Muscle of leg (tissue), 11 donors: Measurements from ENCODE around the gene DNTTIP2. TPM values are rescaled to one million over a fixed set of nuclear protein-coding genes. Genes with fewer than 3 reads are reported as not detected.
A peak's percentile ranks its signal among the peaks of the same experiment; 100 is the strongest.
"Not testable (repeated sequence)": the region's sequence is repeated elsewhere in the genome, so short reads cannot be mapped to it uniquely, and the experiment has no call there.

Experiments used
- DNase-seq: peaks from one replicate; pipeline ENCODE4 v3.0.0; 2013
- H3K27ac ChIP-seq: one replicate; pipeline ENCODE4 v1.5.1; 2013; ENCODE audit warnings: mild to moderate bottlenecking, low read length, control low read depth
- H3K27me3 ChIP-seq: one replicate; pipeline ENCODE4 v1.6.1; 2013; ENCODE audit warnings: low read length; ENCODE audit not compliant: control insufficient read depth, insufficient read depth
- H3K36me3 ChIP-seq: one replicate; pipeline ENCODE4 v1.6.1; 2013; ENCODE audit warnings: low read length; ENCODE audit not compliant: control insufficient read depth, insufficient read depth
- H3K4me1 ChIP-seq: one replicate; pipeline ENCODE4 v1.6.1; 2013; ENCODE audit warnings: low read length; ENCODE audit not compliant: control insufficient read depth, insufficient read depth
- H3K4me3 ChIP-seq: one replicate; pipeline ENCODE4 v1.5.1; 2013; ENCODE audit warnings: low read length, control low read depth
- H3K9me3 ChIP-seq: replicated peaks from 2 replicates; pipeline ENCODE4 v1.6.1; 2013; ENCODE audit warnings: low read depth, low read length; ENCODE audit not compliant: control insufficient read depth
- WGBS: methylation state at CpG from one replicate; pipeline ENCODE4 v1.1.5; 2013; ENCODE audit warnings: missing lambda C conversion rate; ENCODE audit not compliant: insufficient coverage; 5-methylcytosine and 5-hydroxymethylcytosine counted together
- polyA plus RNA-seq, 8 donors: library from polyadenylated mRNA; unstranded; fragments of 120-200 nt; gene quantifications; one replicate each; pipeline versions ENCODE4 v1.2.1 to v1.2.3, GENCODE V29; 2013; ENCODE audit warnings: inconsistent platforms in 1 of 8, low replicate concordance in 1 of 8; ENCODE audit not compliant: insufficient read length in 8 of 8, insufficient read depth in 1 of 8
- total RNA-seq: library from RNA; stranded (reverse); fragments of 120-200 nt; gene quantifications from one replicate; pipeline ENCODE4 v1.2.4, GENCODE V29; 2013

The DNTTIP2 gene
- total and polyA plus RNA-seq, 9 donors = 35.6 to 49.8 (median 43.8) TPM

DNA sequence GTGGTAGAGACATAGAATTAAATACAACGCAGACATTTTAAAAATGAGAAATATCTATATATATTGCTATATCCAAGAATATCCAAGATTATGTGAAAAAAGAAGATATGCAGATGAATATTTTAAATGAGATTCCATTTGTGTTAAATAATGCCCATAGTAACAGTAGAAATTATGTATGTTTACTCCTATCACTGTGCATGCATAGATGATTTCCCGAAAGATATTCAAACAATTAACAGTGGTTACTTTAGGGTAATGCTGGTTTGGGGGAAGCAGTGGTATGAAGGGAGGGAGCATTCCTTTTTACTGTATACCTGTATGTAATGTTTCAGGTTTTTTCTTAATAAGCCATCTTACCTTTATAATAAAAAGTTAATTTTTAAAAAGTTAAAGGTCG, 25.1 kb downstream of the DNTTIP2 start:
- no CpG with 5 or more reads among the region's 3 CpGs for WGBS
- no peaks in the 10 kb centered on the region for H3K4me1 ChIP-seq

DNA sequence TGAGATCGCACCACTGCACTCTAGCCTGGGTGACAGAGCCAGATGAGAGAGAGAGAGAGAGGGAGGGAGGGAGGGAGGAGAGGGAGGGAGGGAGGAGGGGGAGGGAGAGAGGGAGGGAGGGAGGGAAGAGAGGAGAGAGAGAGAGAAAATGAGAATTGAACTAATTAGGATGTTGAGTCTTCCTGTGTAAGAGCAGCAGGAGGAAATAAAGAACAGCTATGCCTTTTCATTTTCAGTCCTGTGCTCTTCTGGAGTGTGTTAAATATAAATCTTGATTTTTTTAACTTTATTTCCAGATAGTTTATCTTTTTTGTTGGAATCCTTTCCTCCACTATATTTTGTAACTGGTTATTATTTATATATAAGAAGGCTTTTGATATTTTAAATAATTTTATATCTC, 27.1 kb downstream of the DNTTIP2 start:
- WGBS = no CpG with 5 or more reads among the region's 1 CpG
- no peak for DNase-seq
- H3K9me3 ChIP-seq = peaks cover 2% of the 10 kb centered on the region
- H3K27me3 ChIP-seq = no peaks in the 10 kb centered on the region
- H3K4me3 ChIP-seq = no peak overlapping the region
- H3K36me3 ChIP-seq = no peaks in the 10 kb centered on the region
- H3K4me1 ChIP-seq = peaks cover 4% of the 10 kb centered on the region
- H3K27ac ChIP-seq = no peak overlapping the region

More for the DNA sequence above, 25.1 kb downstream of the DNTTIP2 start:
- Histone ChIP-seq H3K36me3 (no peaks in the 10 kb centered on the region), H3K9me3 (peaks cover 2% of the 10 kb centered on the region), H3K27ac (no peak overlapping the region), H3K4me3 (no peak overlapping the region), H3K27me3 (no peaks in the 10 kb centered on the region)
- DNase-seq = no peak

DNA sequence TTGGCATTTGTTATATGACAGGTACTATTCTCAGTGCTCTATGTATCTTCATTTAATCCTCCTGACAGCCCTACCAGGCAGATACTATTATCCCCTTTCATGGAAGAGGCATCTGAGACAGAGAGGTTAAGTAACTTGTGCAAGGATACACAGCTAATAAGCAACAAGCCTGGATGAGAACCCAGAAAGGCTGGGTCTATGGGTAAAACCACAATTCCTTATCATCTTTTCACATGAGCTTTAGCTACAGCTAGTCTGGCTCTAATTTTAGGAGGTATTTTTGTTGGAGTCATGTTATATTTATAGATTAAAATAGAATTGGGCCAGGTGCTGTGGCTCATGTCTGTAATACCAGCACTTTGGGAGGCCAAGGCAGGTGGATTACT, 27.7 kb downstream of the DNTTIP2 start:
- H3K27ac ChIP-seq = no peak overlapping the region
- no peaks in the 10 kb centered on the region for H3K27me3 ChIP-seq
- H3K36me3 ChIP-seq = no peaks in the 10 kb centered on the region
- peaks cover 4% of the 10 kb centered on the region for H3K4me1 ChIP-seq
- no peak for DNase-seq
- H3K9me3 ChIP-seq = peaks cover 2% of the 10 kb centered on the region
- H3K4me3 ChIP-seq = no peak overlapping the region

DNA sequence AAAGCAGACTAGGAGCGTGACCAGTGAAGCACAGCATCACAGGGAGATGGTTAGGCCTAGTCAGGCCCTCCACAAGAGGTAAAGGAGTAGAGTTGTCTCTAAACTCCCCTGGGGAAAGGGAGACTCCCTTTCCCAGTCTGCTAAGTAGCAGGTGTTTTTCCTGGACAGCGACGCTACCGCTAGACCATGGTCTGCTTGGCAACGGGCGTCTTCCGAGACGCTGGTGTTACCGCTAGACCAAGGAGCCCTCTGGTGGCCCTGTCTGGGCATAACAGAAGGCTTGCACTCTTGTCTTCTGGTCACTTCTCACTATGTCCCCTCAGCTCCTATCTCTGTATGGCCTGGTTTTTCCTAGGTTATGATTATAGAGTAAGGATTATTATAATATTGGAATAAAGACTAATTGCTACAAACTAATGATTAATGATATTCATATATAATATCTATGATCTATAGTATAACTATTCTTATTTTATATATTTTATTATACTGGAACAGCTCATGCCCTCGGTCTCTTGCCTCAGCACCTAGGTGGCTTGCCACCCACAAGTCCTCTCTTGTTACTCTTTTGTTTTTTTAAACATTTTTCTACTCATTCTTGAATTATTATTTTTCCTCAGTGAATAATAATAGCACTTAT, 28.2 kb downstream of the DNTTIP2 start:
- not testable (repeated sequence) for H3K27ac ChIP-seq, H3K36me3 ChIP-seq, H3K9me3 ChIP-seq, H3K27me3 ChIP-seq, H3K4me3 ChIP-seq, H3K4me1 ChIP-seq
- 36% methylated on average over 3 of the region's 10 CpGs for WGBS
- peak; percentile 69 for DNase-seq

DNA sequence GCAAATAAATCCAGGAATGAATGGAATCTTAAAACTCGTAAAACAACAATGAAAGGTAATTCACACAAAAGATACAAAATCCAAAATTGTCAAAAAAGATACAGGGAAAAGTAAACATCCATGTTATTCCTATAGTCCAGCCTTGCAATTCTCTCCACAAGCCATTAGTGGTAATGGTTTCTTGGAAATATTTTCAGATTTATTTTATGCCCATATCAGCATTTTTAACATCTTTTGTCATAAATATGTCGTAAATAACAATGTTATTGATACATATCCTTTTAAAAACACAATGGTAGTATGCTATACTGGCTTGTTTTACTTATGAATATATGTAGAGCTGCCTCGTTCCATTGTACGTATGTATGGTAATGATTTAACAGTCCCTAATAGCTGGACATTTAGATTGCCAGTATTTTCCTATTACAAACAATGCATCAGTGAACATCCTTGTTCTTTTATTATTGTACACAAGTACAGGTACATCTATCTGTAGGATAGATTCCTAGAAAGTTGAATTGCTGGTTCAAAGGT, 30.6 kb downstream of the DNTTIP2 start:
- H3K27me3 ChIP-seq = no peaks in the 10 kb centered on the region
- no peaks in the 10 kb centered on the region for H3K36me3 ChIP-seq
- DNase-seq = no peak
- peak overlapping the region; percentile 85 for H3K4me3 ChIP-seq
- H3K9me3 ChIP-seq = peaks cover 2% of the 10 kb centered on the region
- WGBS = no CpG with 5 or more reads among the region's 4 CpGs
- H3K4me1 ChIP-seq = peaks cover 13% of the 10 kb centered on the region
- peak overlapping the region; percentile 99 for H3K27ac ChIP-seq

DNA sequence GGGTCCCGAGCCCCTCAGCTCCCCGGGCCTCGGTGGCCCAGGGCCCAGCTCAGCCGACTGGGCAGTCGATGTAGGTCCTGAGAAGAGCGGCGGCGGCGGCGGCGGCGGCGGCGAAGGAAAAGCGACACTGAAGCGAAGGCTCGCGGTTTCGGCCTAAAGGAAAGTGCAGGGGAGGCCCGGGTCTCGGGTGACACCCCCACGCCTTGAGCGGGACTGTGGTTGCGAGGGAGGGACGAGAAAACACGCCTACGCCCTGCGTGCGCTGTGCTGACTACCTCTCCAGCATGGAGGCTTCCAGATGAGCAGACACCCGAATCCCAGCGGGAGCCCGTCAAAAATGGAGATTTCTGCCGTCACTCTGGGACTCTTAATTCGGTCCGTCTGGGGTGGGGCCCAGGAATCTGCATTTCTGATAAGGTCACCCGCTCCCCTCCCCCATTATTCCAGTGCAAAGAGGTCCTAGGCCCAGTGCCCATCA, 31.2 kb downstream of the DNTTIP2 start:
- peak overlapping the region; percentile 85 for H3K4me3 ChIP-seq
- H3K36me3 ChIP-seq = no peaks in the 10 kb centered on the region
- peak overlapping the region; percentile 99 for H3K27ac ChIP-seq
- H3K9me3 ChIP-seq = peaks cover 2% of the 10 kb centered on the region
- WGBS = 1% methylated on average over 35 of the region's 36 CpGs
- H3K4me1 ChIP-seq = peaks cover 13% of the 10 kb centered on the region
- DNase-seq = peak; percentile 83
- H3K27me3 ChIP-seq = no peaks in the 10 kb centered on the region

DNA sequence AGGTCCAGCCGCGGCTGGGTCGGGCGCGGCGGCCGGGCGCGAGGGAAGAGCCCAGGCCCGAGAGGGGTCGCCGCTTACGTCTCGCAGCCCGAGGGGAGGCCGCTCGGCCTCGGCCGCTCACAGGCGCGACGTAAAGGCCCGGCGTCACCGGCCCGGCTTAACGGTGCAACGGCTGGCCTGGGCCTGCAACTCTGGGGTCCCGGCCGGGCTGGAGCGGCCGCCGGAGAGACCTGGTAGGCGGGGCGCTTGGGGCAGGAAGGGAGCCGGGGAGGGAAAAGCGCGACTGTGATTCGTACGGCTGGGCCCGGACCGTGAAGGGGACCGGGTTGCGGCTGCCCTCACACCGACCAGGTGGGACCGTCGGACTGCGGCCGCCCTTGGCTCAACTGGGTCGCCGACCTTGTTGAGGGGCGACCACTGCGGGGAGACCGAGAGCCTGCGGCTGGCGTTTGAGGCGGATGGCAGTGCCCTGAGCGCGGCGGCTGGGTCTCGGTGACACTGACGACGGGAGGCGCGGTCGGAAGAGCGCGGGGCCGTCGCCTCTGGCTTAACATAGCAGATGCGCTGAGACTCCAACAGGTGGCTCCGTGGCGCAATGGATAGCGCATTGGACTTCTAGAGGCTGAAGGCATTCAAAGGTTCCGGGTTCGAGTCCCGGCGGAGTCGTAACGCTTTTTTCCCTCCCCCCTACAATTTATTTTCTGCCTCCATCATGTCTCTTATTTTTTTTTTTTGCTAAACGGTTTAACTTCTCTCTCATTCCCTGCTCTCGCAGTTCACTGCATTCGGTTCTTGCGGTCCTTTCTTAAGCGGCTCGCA, 31.8 kb downstream of the DNTTIP2 start:
- Histone ChIP-seq H3K9me3 (peaks cover 2% of the 10 kb centered on the region), H3K27me3 (no peaks in the 10 kb centered on the region), H3K36me3 (no peaks in the 10 kb centered on the region), H3K4me3 (peak overlapping the region; percentile 85), H3K4me1 (peaks cover 13% of the 10 kb centered on the region), H3K27ac (peak overlapping the region; percentile 99)
- DNase-seq = peak; percentile 98
- under 1% methylated on average over 79 of the region's 86 CpGs for WGBS

DNA sequence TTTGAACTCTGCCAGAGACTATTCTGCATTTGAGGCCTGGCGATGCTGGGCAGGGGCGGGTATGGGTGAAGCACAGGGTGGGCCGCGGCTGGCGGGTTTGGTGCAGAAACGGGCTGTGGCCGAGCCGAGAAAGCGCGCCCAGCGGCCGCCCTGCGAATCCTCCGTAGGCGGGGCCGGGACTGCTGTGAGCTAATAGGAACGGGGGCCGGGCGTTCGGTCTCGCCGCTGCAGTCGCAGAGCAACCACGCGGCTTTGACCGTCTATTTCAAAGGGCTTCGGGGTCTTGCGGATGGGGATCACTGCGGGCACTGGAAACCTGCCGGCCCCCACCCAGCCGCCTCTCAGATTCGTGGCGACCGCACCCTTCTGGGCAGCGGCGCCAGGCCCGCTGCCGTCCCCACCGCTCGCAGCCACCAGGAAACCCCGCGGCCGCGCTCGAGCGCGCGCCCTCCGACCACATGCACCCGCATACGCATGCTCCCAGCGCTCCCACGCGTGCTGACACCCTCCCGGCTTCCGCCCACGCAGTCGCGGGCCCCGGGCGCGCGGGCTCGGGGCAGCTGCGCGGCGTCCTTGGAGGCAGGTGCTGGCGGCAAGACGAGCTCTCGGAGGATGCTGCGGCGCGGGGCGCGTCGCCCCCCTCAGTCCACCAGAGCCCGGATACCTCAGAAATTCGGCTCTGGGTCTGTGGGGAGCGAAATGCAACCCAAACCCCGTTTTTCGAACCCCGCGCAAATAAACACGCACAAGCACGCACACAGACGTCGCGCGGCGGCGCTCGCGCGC, 32.6 kb downstream of the DNTTIP2 start:
- DNase-seq = peak; percentile 94
- peak overlapping the region; percentile 85 for H3K4me3 ChIP-seq
- H3K36me3 ChIP-seq = no peaks in the 10 kb centered on the region
- peak overlapping the region; percentile 99 for H3K27ac ChIP-seq
- under 1% methylated on average over 92 of the region's 94 CpGs for WGBS
- peaks cover 13% of the 10 kb centered on the region for H3K4me1 ChIP-seq
- H3K9me3 ChIP-seq = peaks cover 2% of the 10 kb centered on the region
- H3K27me3 ChIP-seq = no peaks in the 10 kb centered on the region

DNA sequence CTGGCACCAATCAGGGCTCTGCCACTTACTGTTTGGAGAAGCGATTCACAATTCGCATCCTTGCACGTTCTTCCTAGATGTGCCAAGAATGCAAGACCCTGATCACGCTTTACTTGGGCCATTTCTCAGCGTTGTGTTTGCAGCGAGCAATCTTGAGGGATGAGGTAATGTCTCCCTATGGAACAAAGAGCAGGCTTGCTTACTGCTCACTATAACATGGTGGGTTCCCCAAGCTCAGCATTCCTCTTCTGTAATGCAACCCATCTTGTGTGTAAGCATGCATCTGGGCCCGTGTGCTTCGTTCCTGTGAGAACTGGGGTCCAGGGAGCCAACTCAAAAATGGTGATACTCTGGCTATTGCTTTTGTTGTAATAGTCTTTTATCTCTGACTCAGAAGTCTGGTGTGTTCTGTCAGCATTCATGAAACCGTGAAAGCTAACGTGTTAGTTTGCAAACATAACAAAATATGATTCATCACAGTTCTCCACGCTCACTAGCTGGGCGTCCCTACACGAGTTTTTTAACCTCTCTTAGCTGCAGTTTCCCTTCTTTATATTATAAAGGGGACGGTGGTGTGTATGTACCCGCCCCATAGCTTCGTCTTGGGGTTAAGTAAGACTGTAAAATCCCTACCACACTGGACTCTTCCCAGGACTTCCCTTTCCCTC, 33.3 kb downstream of the DNTTIP2 start:
- no peaks in the 10 kb centered on the region for H3K27me3 ChIP-seq
- peak overlapping the region; percentile 85 for H3K4me3 ChIP-seq
- no peaks in the 10 kb centered on the region for H3K36me3 ChIP-seq
- peaks cover 13% of the 10 kb centered on the region for H3K4me1 ChIP-seq
- WGBS = 21% methylated on average over 6 of the region's 16 CpGs
- peaks cover 2% of the 10 kb centered on the region for H3K9me3 ChIP-seq
- peak overlapping the region; percentile 99 for H3K27ac ChIP-seq
- peak; percentile 86 for DNase-seq
